Colon (tissue), 2 donors: ENCODE data around the gene AHCTF1.

Experiments
- FAIRE-seq: peaks from 2 replicates; lab custom pipeline; 2012; peaks lifted over from hg19 to GRCh38; lab: Jason Lieb, UNC
- donor health status: control.
- donor health status: control.

The AHCTF1 gene

GRCh38 chr1:246798606-246799496 is 132.9 kb downstream of the AHCTF1 start:
- no peak for FAIRE-seq

DNA sequence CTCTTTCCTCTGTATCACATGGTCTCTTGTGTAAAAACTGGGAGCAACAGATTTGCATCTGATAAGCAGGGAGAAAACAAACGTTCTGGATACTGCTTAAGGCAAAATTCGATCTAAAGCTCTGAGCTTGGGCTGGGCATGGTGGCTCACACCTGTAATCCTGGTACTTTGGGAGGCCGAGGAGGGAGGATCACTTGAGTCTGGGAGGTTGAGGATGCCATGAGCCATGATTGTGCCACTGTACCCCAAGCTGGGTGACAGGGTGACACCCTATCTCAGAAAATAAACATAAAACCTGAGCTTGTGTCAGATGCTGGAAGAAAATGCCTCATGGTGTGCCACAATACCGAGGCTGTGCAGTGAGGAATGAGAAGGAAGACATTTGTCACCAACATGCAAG is 133.6 kb downstream of the AHCTF1 start:
- FAIRE-seq, result no peak

- FAIRE-seq, result no peak
Observed at GRCh38 chr1:246797597-246797996, 134.2 kb downstream of the AHCTF1 start.

- FAIRE-seq, result no peak
Observed at GRCh38 chr1:246797157-246797556, 134.6 kb downstream of the AHCTF1 start.

- no peak for FAIRE-seq
Observed at GRCh38 chr1:246795906-246796694, 135.6 kb downstream of the AHCTF1 start.

DNA sequence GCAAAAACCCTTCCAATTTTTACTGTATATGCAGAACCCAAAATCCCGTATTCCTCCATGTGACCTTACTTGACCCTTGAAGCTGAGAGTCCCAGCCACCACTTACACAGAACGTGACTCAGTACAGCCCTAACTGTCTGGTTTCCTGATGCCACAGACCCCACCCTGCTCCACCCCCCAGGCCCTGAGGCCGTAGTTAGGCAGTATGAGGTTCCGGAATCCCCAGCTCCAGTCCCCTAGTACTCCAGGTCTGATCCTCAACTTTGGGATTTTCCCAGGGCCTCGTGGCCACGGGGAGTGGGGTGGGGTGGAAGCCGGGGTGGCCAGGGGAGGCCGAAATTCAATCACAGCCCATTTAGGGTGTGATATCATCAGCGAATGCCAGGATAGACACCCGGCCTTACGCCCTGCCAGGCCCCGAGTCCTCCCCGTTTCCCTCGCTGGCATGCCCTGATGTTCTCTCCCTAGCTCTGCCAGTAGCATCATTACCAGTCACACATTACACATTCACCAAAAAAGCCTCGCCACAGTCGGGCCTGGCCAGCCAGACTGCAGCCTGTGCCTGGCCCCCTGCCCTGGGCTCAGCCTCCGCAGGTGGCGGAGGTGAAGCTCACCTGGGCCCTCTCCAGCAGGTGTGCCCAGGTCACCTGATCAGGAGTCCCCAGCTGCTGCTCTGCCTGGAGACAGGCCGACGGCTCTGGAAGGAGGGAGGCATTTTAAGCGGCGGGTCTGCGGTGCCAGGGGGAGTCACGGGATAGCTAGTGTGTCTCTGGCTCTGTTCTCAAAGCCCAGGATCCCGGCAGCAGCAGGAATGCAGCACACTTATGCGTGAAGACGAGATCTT is 136.7 kb downstream of the AHCTF1 start:
- FAIRE-seq, result no peak

GRCh38 chr1:246794048-246794827 is 137.5 kb downstream of the AHCTF1 start:
- no peak for FAIRE-seq

DNA sequence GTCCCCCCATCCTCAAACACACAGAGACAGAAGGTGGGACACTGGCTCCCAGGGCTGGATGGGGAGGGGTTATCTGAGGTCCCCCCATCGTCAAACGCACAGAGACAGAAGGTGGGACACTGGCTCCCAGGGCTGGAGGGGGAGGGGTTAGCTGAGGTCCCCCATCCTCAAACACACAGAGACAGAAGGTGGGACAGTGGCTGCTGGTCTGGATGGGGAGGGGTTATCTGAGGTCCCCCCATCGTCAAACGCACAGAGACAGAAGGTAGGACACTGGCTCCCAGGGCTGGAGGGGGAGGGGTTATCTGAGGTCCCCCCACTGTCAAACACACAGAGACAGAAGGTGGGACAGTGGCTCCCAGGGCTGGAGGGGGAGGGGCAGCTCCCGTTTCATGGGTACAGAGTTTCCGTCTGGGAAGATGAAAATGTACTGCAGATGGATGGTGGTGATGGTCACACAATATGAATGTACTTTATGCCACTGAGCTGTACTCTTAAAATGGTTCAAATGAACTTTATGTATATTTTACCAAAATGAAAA is 138.3 kb downstream of the AHCTF1 start:
- no peak for FAIRE-seq

- no peak for FAIRE-seq
Observed at GRCh38 chr1:246792603-246793002, 139.1 kb downstream of the AHCTF1 start.

- FAIRE-seq, result no peak
Observed at GRCh38 chr1:246791303-246791918, 140.3 kb downstream of the AHCTF1 start.

DNA sequence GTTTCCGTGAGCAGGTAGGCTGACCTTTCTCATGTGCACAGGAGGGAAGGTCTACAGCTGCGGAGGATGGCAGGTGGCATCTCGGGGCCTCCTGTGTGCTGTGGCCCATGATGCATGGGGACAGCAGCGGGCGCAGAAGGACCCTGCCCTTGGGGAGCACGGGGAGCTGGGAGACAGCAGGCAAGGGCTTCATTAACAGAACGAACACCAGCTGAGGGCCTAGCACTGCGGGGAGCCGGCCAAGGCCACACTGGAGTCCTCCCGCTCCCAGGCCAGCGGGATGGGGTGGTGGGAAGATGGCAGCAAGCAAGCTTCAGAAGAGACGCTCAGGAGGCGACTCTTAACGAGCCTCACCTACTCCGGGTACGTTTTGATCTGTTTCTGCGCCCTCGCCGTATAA is 140.9 kb downstream of the AHCTF1 start:
- no peak for FAIRE-seq

- no peak for FAIRE-seq
Observed at GRCh38 chr1:246790364-246790763, 141.4 kb downstream of the AHCTF1 start.

DNA sequence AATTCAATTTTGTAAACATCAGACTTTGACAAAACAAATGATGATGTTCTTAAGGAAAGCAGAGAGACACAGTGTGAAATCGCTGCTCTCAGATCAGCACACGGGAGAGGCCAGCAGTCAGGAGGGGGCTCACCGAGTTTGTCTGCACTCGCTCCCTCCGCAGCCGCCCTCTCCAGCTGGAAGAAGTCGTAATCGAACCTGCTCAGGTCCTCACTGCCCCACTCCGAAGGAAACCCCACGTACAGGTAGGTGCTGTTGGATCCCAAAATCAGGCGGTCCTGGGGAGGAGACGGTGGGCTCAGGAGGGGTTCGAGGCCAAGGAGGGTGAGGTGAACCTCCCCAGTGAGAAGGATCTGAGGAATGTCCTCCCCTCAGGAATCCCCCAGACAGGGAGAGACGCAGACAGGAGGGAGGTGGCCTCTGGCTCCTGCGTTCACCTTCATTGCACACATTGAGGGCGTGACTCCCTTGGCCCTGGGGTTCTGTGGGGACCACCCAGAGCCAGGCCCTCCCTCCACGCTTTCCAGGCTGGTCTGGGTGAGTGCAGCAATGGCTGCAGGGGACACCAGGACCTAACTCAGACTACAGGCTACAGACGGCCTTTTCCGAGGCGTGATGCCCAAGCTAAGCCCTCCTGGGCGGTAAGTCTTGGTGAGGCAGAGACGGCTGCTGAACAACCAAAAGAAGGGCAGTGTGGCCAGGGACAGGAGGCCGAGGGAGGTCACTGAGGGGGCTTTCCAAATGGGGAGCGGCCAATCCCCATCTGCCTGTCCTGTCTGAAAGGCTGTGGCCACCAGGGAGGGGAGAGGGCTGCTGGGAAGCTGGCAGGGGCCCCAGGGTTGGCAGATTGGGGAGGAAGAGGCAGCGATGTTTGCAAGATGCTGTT is 142.1 kb downstream of the AHCTF1 start:
- no peak for FAIRE-seq
